H1 (cell line): Measurements from ENCODE around the gene PLEKHA5. TPM values are rescaled to one million over a fixed set of nuclear protein-coding genes. Genes with fewer than 3 reads are reported as not detected.

ENCODE experiments used
- CTCF ChIA-PET: fragments of 300-600 bp; sonication (Branson Sonifier 250); formaldehyde crosslinking; loops from one replicate; lab custom pipeline; 2021; ENCODE audit not compliant: partially characterized antibody; lab: Charles Lee
- POLR2A ChIA-PET: fragments of 300-600 bp; sonication (Branson Sonifier 250); formaldehyde crosslinking; loops from one replicate; lab custom pipeline; 2021; ENCODE audit warnings: inconsistent platforms; ENCODE audit not compliant: partially characterized antibody; lab: Charles Lee
- DNase-seq, 2 experiments: peaks; one replicate each; pipeline versions ENCODE4 v3.0.0 to v3.0.0-alpha.2; 2010 to 2022; ENCODE audit warnings: low spot score in 2 of 2, low read depth in 1 of 2, mixed read lengths in 1 of 2
- FAIRE-seq: peaks from 2 replicates; lab custom pipeline; 2011; peaks lifted over from hg19 to GRCh38; lab: Jason Lieb, UNC
- H2AFZ ChIP-seq: 2 replicates; pipeline ENCODE4 v1.8.1; 2012; ENCODE audit warnings: low read length, inconsistent platforms
- H2AK5ac ChIP-seq: 2 replicates; pipeline ENCODE4 v1.6.1; 2013; ENCODE audit warnings: low read depth, low read length
- H2BK120ac ChIP-seq: replicated peaks from 2 replicates; pipeline ENCODE3; 2013; ENCODE audit warnings: low read depth, low read length, inconsistent platforms
- H2BK12ac ChIP-seq: 2 replicates; pipeline ENCODE4 v1.6.1; 2013; ENCODE audit warnings: low read depth, low read length
- H2BK15ac ChIP-seq: 2 replicates; pipeline ENCODE4 v1.6.1; 2013; ENCODE audit warnings: low read length
- H2BK20ac ChIP-seq: 2 replicates; pipeline ENCODE4 v1.6.1; 2013; ENCODE audit warnings: low read length
- H2BK5ac ChIP-seq: 2 replicates; pipeline ENCODE4 v1.6.1; 2013; ENCODE audit warnings: low read depth, low read length
- H3K14ac ChIP-seq: 2 replicates; pipeline ENCODE4 v1.6.1; 2013; ENCODE audit warnings: inconsistent platforms; ENCODE audit not compliant: insufficient read length
- H3K18ac ChIP-seq: 2 replicates; pipeline ENCODE4 v1.6.1; 2013; ENCODE audit warnings: low read length; ENCODE audit errors: extremely low read depth
- H3K23ac ChIP-seq: 2 replicates; pipeline ENCODE4 v1.6.1; 2013; ENCODE audit warnings: inconsistent platforms; ENCODE audit not compliant: insufficient read length
- H3K23me2 ChIP-seq: 2 replicates; pipeline ENCODE4 v1.6.1; 2013; ENCODE audit warnings: low read depth, low read length
- H3K27ac ChIP-seq: 2 replicates; pipeline ENCODE4 v1.6.1; 2011; ENCODE audit warnings: low read depth, low read length, inconsistent platforms
- H3K27me3 ChIP-seq, 4 experiments: replicated peaks in 1 of 4; 1 replicate in 1 of 4; 2 replicates in 3 of 4; pipeline versions ENCODE4 v1.6.1 to v1.8.1; 2011 to 2013; ENCODE audit warnings: low read length in 3 of 4, mild to moderate bottlenecking in 3 of 4, inconsistent platforms in 2 of 4, mixed read lengths in 2 of 4, moderate library complexity in 1 of 4; ENCODE audit not compliant: control insufficient read depth in 3 of 4, insufficient read depth in 3 of 4; ENCODE audit errors: extremely low read depth in 1 of 4
- H3K36me3 ChIP-seq, 4 experiments: 2 replicates each; pipeline versions ENCODE4 v1.6.1 to v1.8.1; 2011 to 2013; ENCODE audit warnings: mild to moderate bottlenecking in 4 of 4, low read length in 3 of 4, moderate library complexity in 2 of 4, control low read depth in 1 of 4, inconsistent platforms in 1 of 4; ENCODE audit not compliant: insufficient read depth in 4 of 4, control insufficient read depth in 2 of 4
- H3K4ac ChIP-seq: replicated peaks from 2 replicates; pipeline ENCODE3; 2013; ENCODE audit warnings: low read length, low read depth, mixed read lengths, inconsistent platforms; ENCODE audit not compliant: insufficient read length
- H3K4me1 ChIP-seq, 4 experiments: replicated peaks in 1 of 4; 1 replicate in 1 of 4; 2 replicates in 3 of 4; pipeline versions ENCODE4 v1.6.1 to v1.8.1; 2011 to 2013; ENCODE audit warnings: low read length in 3 of 4, inconsistent platforms in 2 of 4, mixed read lengths in 1 of 4; ENCODE audit not compliant: insufficient read depth in 4 of 4, control insufficient read depth in 3 of 4
- H3K4me2 ChIP-seq, 2 experiments: 2 replicates each; pipeline versions ENCODE4 v1.6.1 to v1.8.1; 2011 to 2013; ENCODE audit warnings: low read depth in 2 of 2, low read length in 2 of 2, control low read depth in 1 of 2, inconsistent platforms in 1 of 2, mild to moderate bottlenecking in 1 of 2; ENCODE audit not compliant: insufficient read depth in 1 of 2
- H3K4me3 ChIP-seq, 4 experiments: fragments of 200-600, 300-600 bp in 1 of 4; sonication (generic), shearing (Covaris generic), sonication (Bioruptor Twin) in 1 of 4; 2 replicates each; pipeline versions ENCODE4 v1.5.1 to v1.8.1; 2011 to 2016; ENCODE audit warnings: low read length in 4 of 4, low read depth in 3 of 4, control low read depth in 2 of 4, inconsistent platforms in 2 of 4, mild to moderate bottlenecking in 2 of 4, mixed read lengths in 1 of 4, moderate library complexity in 1 of 4; ENCODE audit not compliant: insufficient read depth in 2 of 4; ENCODE audit errors: extremely low read depth in 1 of 4
- H3K56ac ChIP-seq: replicated peaks from 2 replicates; pipeline ENCODE3; 2013; ENCODE audit warnings: low read depth, mild to moderate bottlenecking, mixed read lengths, low read length, inconsistent platforms; ENCODE audit not compliant: insufficient read length
- H3K79me1 ChIP-seq: 2 replicates; pipeline ENCODE4 v1.6.1; 2013; ENCODE audit warnings: low read depth, low read length, control low read depth
- H3K79me2 ChIP-seq, 2 experiments: 2 replicates each; pipeline versions ENCODE4 v1.6.1 to v1.8.1; 2012 to 2013; ENCODE audit warnings: low read length in 2 of 2, mild to moderate bottlenecking in 2 of 2, inconsistent platforms in 1 of 2; ENCODE audit not compliant: insufficient read depth in 2 of 2, control insufficient read depth in 1 of 2
- H3K9ac ChIP-seq, 4 experiments: replicated peaks in 1 of 4; 1 replicate in 1 of 4; 2 replicates in 3 of 4; pipeline versions ENCODE4 v1.6.1 to v1.8.1; 2011 to 2013; ENCODE audit warnings: low read depth in 3 of 4, low read length in 3 of 4, control low read depth in 2 of 4, mild to moderate bottlenecking in 2 of 4, moderate library complexity in 2 of 4, inconsistent platforms in 1 of 4; ENCODE audit errors: extremely low read depth in 1 of 4
- H3K9me3 ChIP-seq, 2 experiments: 2 replicates each; pipeline versions ENCODE4 v1.6.1 to v1.8.1; 2012 to 2013; ENCODE audit warnings: mild to moderate bottlenecking in 2 of 2, moderate library complexity in 2 of 2, control low read depth in 1 of 2, inconsistent platforms in 1 of 2, low read depth in 1 of 2, low read length in 1 of 2, mixed read lengths in 1 of 2; ENCODE audit not compliant: insufficient read depth in 2 of 2
- H4K20me1 ChIP-seq, 2 experiments: replicated peaks in 1 of 2; 2 replicates each; pipeline versions ENCODE3 to v1.8.1; 2011 to 2013; ENCODE audit warnings: inconsistent platforms in 2 of 2, low read length in 2 of 2, mild to moderate bottlenecking in 1 of 2; ENCODE audit not compliant: insufficient read depth in 2 of 2, control insufficient read depth in 1 of 2
- H4K5ac ChIP-seq: 2 replicates; pipeline ENCODE4 v1.6.1; 2013; ENCODE audit warnings: low read length, low read depth, mixed read lengths, inconsistent platforms; ENCODE audit not compliant: insufficient read length
- H4K8ac ChIP-seq: 2 replicates; pipeline ENCODE4 v1.8.0; 2013; ENCODE audit warnings: mild to moderate bottlenecking, moderate library complexity, low read length, inconsistent platforms; ENCODE audit not compliant: insufficient read depth; ENCODE audit errors: extremely low read depth
- H4K91ac ChIP-seq: replicated peaks from 2 replicates; pipeline ENCODE3; 2013; ENCODE audit warnings: low read length, mixed read lengths, inconsistent platforms; ENCODE audit not compliant: insufficient read length
- EZH2 ChIP-seq: fragments of 200-600 bp; sonication (generic); IDR thresholded peaks from 2 replicates; pipeline ENCODE4 v1.7.1; 2012; ENCODE audit warnings: low read depth, mild to moderate bottlenecking, moderate library complexity, low read length, inconsistent platforms; ENCODE audit not compliant: severe bottlenecking
- KDM4A ChIP-seq: IDR thresholded peaks from one replicate; pipeline ENCODE4 v1.7.1; 2012; ENCODE audit warnings: low read depth, mild to moderate bottlenecking, moderate library complexity, low read length, inconsistent platforms; ENCODE audit not compliant: severe bottlenecking
- POU5F1 ChIP-seq: IDR thresholded peaks from 2 replicates; pipeline ENCODE4 v1.6.1; 2011; ENCODE audit warnings: low read depth, mild to moderate bottlenecking, low read length, moderate library complexity
- WGBS, 2 experiments: shearing (Covaris generic) in 1 of 2; methylation state at CpG; one replicate each; pipeline versions ENCODE4 v1.1.6 to v1.1.7; 2013 to 2015; ENCODE audit warnings: low lambda C conversion rate in 2 of 2, mixed read lengths in 2 of 2, inconsistent platforms in 1 of 2, low coverage in 1 of 2, missing lambda C conversion rate in 1 of 2; ENCODE audit not compliant: insufficient replicate concordance in 2 of 2, insufficient coverage in 1 of 2, insufficient read length in 1 of 2; ENCODE audit errors: extremely low coverage in 1 of 2, missing lambda C conversion rate in 1 of 2; 5-methylcytosine and 5-hydroxymethylcytosine counted together
- polyA plus RNA-seq, 7 experiments: library from polyadenylated mRNA; depleted of rRNA in 3 of 7; stranded (reverse) in 5 of 7; unstranded in 2 of 7; fragments of >200 nt in 5 of 7; fragments of 200-250 nt in 2 of 7; gene quantifications; 1 replicate in 5 of 7; 2 replicates in 1 of 7; 4 replicates in 1 of 7; pipeline versions ENCODE4 v1.2.1 to v1.2.3, GENCODE V29; 2011 to 2013; ENCODE audit warnings: missing spikeins in 2 of 7, mixed read lengths in 2 of 7
- total RNA-seq: library from RNA; stranded (reverse); fragmentation: NEBNext Ultra II Directional; extraction: Animal tissue kit (Norgen Biotek cat#: 25700); gene quantifications from 2 replicates; pipeline ENCODE4 v1.2.1, GENCODE V29; 2021

Gene PLEKHA5
- total and polyA plus RNA-seq, 2 of the 8 experiments (the other 6 are each of a cell fraction or from before 2014, with no cell fraction given) = 17.2 to 66.1 TPM

DNA sequence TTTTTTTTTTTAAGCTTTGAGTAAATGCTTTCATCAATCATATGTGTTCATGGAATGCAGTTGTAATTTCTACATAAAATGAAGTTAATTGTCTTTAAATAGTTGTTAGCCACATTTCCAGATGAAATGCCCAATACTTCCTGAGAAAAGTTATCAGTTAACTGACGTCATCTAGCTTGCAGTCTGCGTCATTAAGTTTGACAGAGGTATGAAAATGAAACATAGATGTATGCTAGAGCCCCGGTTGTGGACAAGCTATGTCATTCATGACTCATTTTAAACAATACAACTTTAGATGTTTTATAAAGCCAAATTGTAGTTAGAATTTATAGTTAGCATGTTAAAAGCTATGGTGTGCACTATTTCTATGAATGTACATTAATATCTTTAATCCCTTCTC, 90.7 kb downstream of the PLEKHA5 start:
- Histone ChIP-seq H2BK12ac (no peak overlapping the region), H3K56ac (no peak overlapping the region), H3K4ac (no peak overlapping the region), H2BK120ac (no peak overlapping the region), H3K79me1 (no peaks in the 10 kb centered on the region; the same call in none of the 2 replicates), H2AFZ (no peak overlapping the region), H3K4me1 (peaks cover 0 to 4% (median 3%) of the 10 kb centered on the region in 4 experiments; a peak in 4 of 7 replicates), H3K23me2 (no peaks in the 10 kb centered on the region), H2BK15ac (no peak overlapping the region), H3K36me3 (no peaks in the 10 kb centered on the region), H4K5ac (no peak overlapping the region), H4K8ac (no peak overlapping the region), H3K79me2 (peaks cover 0 to 90% of the 10 kb centered on the region in 2 experiments; a peak in 2 of 4 replicates), H2BK20ac (no peak overlapping the region), H3K27me3 (no peaks in the 10 kb centered on the region), H3K23ac (no peak overlapping the region), H3K4me3 (no peak overlapping the region), H3K27ac (no peak overlapping the region), H3K9me3 (no peaks in the 10 kb centered on the region), H2AK5ac (no peak overlapping the region), H4K20me1 (peaks cover 0 to 6% of the 10 kb centered on the region in 2 experiments), H3K18ac (no peak overlapping the region), H3K14ac (no peak overlapping the region), H2BK5ac (no peak overlapping the region), H4K91ac (no peak overlapping the region), H3K9ac (no peak overlapping the region), H3K4me2 (no peak overlapping the region)
- FAIRE-seq (no peak), DNase-seq (no peak)
- TF ChIP-seq EZH2 = no peak
- no peak for TF ChIP-seq KDM4A
- TF ChIP-seq POU5F1 = no peak
- ChIA-PET POLR2A (no interaction called here), CTCF (interaction anchor here (0.7 kb wide), 1 partner anchor 67 kb away, joined by 3 read pairs; no protein-coding TSS in a partner anchor)
- 100% methylated on average over 3 of the region's 3 CpGs; no CpG with 5 or more reads in 1 of the 2 experiments for WGBS, 2 experiments
